ENCODE results near the gene NCAPD3.
"Not testable (repeated sequence)": the region's sequence is repeated elsewhere in the genome, so short reads cannot be mapped to it uniquely, and the experiment has no call there.

- TF ChIP-seq, protein P1, sequence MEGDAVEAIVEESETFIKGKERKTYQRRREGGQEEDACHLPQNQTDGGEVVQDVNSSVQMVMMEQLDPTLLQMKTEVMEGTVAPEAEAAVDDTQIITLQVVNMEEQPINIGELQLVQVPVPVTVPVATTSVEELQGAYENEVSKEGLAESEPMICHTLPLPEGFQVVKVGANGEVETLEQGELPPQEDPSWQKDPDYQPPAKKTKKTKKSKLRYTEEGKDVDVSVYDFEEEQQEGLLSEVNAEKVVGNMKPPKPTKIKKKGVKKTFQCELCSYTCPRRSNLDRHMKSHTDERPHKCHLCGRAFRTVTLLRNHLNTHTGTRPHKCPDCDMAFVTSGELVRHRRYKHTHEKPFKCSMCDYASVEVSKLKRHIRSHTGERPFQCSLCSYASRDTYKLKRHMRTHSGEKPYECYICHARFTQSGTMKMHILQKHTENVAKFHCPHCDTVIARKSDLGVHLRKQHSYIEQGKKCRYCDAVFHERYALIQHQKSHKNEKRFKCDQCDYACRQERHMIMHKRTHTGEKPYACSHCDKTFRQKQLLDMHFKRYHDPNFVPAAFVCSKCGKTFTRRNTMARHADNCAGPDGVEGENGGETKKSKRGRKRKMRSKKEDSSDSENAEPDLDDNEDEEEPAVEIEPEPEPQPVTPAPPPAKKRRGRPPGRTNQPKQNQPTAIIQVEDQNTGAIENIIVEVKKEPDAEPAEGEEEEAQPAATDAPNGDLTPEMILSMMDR (IDR thresholded peaks at IDR 0.05) = not testable (repeated sequence)
- not testable (repeated sequence) for TF ChIP-seq POLR2A (IDR thresholded peaks at IDR 0.05)
These were observed 31.4 kb upstream of the NCAPD3 start for GRCh38 chr11:134255184-134255561.

Measured in esophagus squamous epithelium (tissue), 4 donors.